Trophoblast cell (in vitro differentiated cells and primary cell): ENCODE data around the gene RET.

Experiments
- DNase-seq, 2 donors: peaks; one replicate each; pipeline ENCODE4 v3.0.0-alpha.2; 2016
- H2AFZ ChIP-seq: 2 replicates; pipeline ENCODE4 v1.6.1; 2013; ENCODE audit warnings: low read length, moderate library complexity, mild to moderate bottlenecking; ENCODE audit not compliant: insufficient read depth, poor library complexity
- H2AK5ac ChIP-seq: 2 replicates; pipeline ENCODE4 v1.6.1; 2013; ENCODE audit warnings: mild to moderate bottlenecking, low read length
- H2BK120ac ChIP-seq: 2 replicates; pipeline ENCODE4 v1.6.1; 2013; ENCODE audit warnings: low read length, mild to moderate bottlenecking, moderate library complexity; ENCODE audit not compliant: insufficient read depth, poor library complexity
- H2BK12ac ChIP-seq: 2 replicates; pipeline ENCODE4 v1.6.1; 2013; ENCODE audit warnings: mild to moderate bottlenecking, low read length, moderate library complexity
- H2BK5ac ChIP-seq: 2 replicates; pipeline ENCODE4 v1.6.1; 2013; ENCODE audit warnings: low read length, low read depth, moderate library complexity, mild to moderate bottlenecking; ENCODE audit not compliant: poor library complexity
- H3K14ac ChIP-seq: 2 replicates; pipeline ENCODE4 v1.6.1; 2013; ENCODE audit warnings: mild to moderate bottlenecking, low read length
- H3K18ac ChIP-seq: 2 replicates; pipeline ENCODE4 v1.6.1; 2013; ENCODE audit warnings: mild to moderate bottlenecking, low read length
- H3K23ac ChIP-seq: 2 replicates; pipeline ENCODE4 v1.6.1; 2013; ENCODE audit warnings: low read length
- H3K27ac ChIP-seq: 2 replicates; pipeline ENCODE4 v1.5.1; 2013; ENCODE audit warnings: low read depth, mild to moderate bottlenecking, inconsistent platforms, low read length, moderate library complexity
- H3K27me3 ChIP-seq: 2 replicates; pipeline ENCODE4 v1.6.1; 2013; ENCODE audit warnings: inconsistent platforms, mild to moderate bottlenecking, low read length, moderate library complexity; ENCODE audit not compliant: insufficient read depth
- H3K36me3 ChIP-seq, 2 experiments: 1 replicate in 1 of 2; 2 replicates in 1 of 2; pipeline ENCODE4 v1.6.1; 2013; ENCODE audit warnings: low read length in 2 of 2, mild to moderate bottlenecking in 2 of 2, moderate library complexity in 1 of 2; ENCODE audit not compliant: insufficient read depth in 2 of 2, control insufficient read depth in 1 of 2
- H3K4ac ChIP-seq: 2 replicates; pipeline ENCODE4 v1.6.1; 2013; ENCODE audit warnings: low read depth, mild to moderate bottlenecking, low read length, moderate library complexity
- H3K4me1 ChIP-seq, 2 experiments: 1 replicate in 1 of 2; 2 replicates in 1 of 2; pipeline ENCODE4 v1.6.1; 2013; ENCODE audit warnings: low read length in 2 of 2, mild to moderate bottlenecking in 2 of 2, moderate library complexity in 1 of 2; ENCODE audit not compliant: insufficient read depth in 2 of 2, control insufficient read depth in 1 of 2
- H3K4me2 ChIP-seq: 2 replicates; pipeline ENCODE4 v1.6.1; 2013; ENCODE audit warnings: inconsistent platforms, mild to moderate bottlenecking, low read length, moderate library complexity
- H3K4me3 ChIP-seq: 2 replicates; pipeline ENCODE4 v1.5.1; 2013; ENCODE audit warnings: mild to moderate bottlenecking, low read depth, low read length, inconsistent platforms
- H3K79me1 ChIP-seq: one replicate; pipeline ENCODE4 v1.6.1; 2013; ENCODE audit warnings: low read length
- H3K79me2 ChIP-seq: 2 replicates; pipeline ENCODE4 v1.6.1; 2013; ENCODE audit warnings: low read length, mild to moderate bottlenecking; ENCODE audit not compliant: control insufficient read depth, insufficient read depth, poor library complexity
- H3K9ac ChIP-seq: 2 replicates; pipeline ENCODE4 v1.6.1; 2013; ENCODE audit warnings: mild to moderate bottlenecking, low read length
- H3K9me3 ChIP-seq: 2 replicates; pipeline ENCODE4 v1.6.1; 2013; ENCODE audit warnings: low read depth, mild to moderate bottlenecking, control low read depth, inconsistent platforms, low read length; ENCODE audit not compliant: insufficient read depth
- H4K12ac ChIP-seq: 2 replicates; pipeline ENCODE4 v1.6.1; 2013; ENCODE audit warnings: low read depth, mild to moderate bottlenecking, low read length, moderate library complexity
- H4K8ac ChIP-seq: 2 replicates; pipeline ENCODE4 v1.6.1; 2013; ENCODE audit warnings: low read depth, mild to moderate bottlenecking, low read length, moderate library complexity
- H4K91ac ChIP-seq: one replicate; pipeline ENCODE4 v1.6.1; 2013; ENCODE audit warnings: low read depth, mild to moderate bottlenecking, low read length, moderate library complexity
- WGBS: extraction: QIAGEN DNeasy Blood & Tissue Kit; methylation state at CpG from one replicate; pipeline ENCODE4 v1.1.7; 2013; ENCODE audit warnings: missing lambda C conversion rate; ENCODE audit not compliant: insufficient read length, insufficient coverage; ENCODE audit errors: extremely low coverage; 5-methylcytosine and 5-hydroxymethylcytosine counted together

RET gene

GRCh38 chr10:43116596-43116995, 39.7 kb downstream of the RET start:
- H3K79me2 ChIP-seq, result no peaks in the 10 kb centered on the region
- no peak overlapping the region for H3K23ac ChIP-seq
- no peak overlapping the region for H3K4me2 ChIP-seq
- no peaks in the 10 kb centered on the region for H3K79me1 ChIP-seq
- no peak for DNase-seq
- H4K8ac ChIP-seq, result no peak overlapping the region
- H3K14ac ChIP-seq, result no peak overlapping the region
- H3K18ac ChIP-seq, result no peak overlapping the region
- H4K12ac ChIP-seq, result no peak overlapping the region
- no peak overlapping the region for H2BK5ac ChIP-seq
- no peaks in the 10 kb centered on the region for H3K4me1 ChIP-seq
- no peak overlapping the region for H2AK5ac ChIP-seq
- H2BK120ac ChIP-seq, result no peak overlapping the region
- no peak overlapping the region for H3K9ac ChIP-seq
- H2AFZ ChIP-seq, result no peak overlapping the region
- H3K9me3 ChIP-seq, result no peaks in the 10 kb centered on the region
- no peaks in the 10 kb centered on the region for H3K27me3 ChIP-seq
- no peak overlapping the region for H3K27ac ChIP-seq
- H2BK12ac ChIP-seq, result no peak overlapping the region
- H4K91ac ChIP-seq, result no peak overlapping the region
- no CpG with 5 or more reads among the region's 10 CpGs for WGBS
- no peaks in the 10 kb centered on the region for H3K36me3 ChIP-seq
- no peak overlapping the region for H3K4me3 ChIP-seq
- H3K4ac ChIP-seq, result no peak overlapping the region

GRCh38 chr10:43117031-43117776, 40.3 kb downstream of the RET start:
- H2BK12ac ChIP-seq, result no peak overlapping the region
- no peak overlapping the region for H3K4ac ChIP-seq
- no peak overlapping the region for H3K18ac ChIP-seq
- no peak overlapping the region for H3K4me3 ChIP-seq
- no peaks in the 10 kb centered on the region for H3K79me1 ChIP-seq
- no peaks in the 10 kb centered on the region for H3K27me3 ChIP-seq
- no CpG with 5 or more reads among the region's 9 CpGs for WGBS
- no peak overlapping the region for H4K12ac ChIP-seq
- no peak overlapping the region for H3K4me2 ChIP-seq
- H2BK120ac ChIP-seq, result no peak overlapping the region
- no peaks in the 10 kb centered on the region for H3K36me3 ChIP-seq
- H2AFZ ChIP-seq, result no peak overlapping the region
- H3K27ac ChIP-seq, result no peak overlapping the region
- no peak overlapping the region for H2BK5ac ChIP-seq
- no peak overlapping the region for H4K8ac ChIP-seq
- no peak overlapping the region for H4K91ac ChIP-seq
- no peak overlapping the region for H3K9ac ChIP-seq
- H3K23ac ChIP-seq, result no peak overlapping the region
- no peak overlapping the region for H3K14ac ChIP-seq
- no peak overlapping the region for H2AK5ac ChIP-seq
- no peaks in the 10 kb centered on the region for H3K79me2 ChIP-seq
- H3K9me3 ChIP-seq, result no peaks in the 10 kb centered on the region
- H3K4me1 ChIP-seq, result no peaks in the 10 kb centered on the region
- DNase-seq, result no peak

- no peak overlapping the region for H3K4me2 ChIP-seq
- WGBS, result no CpG with 5 or more reads among the region's 18 CpGs
- H2BK5ac ChIP-seq, result no peak overlapping the region
Measured at GRCh38 chr10:43117777-43118583, 41.1 kb downstream of the RET start.

GRCh38 chr10:43118631-43119415, 42.0 kb downstream of the RET start:
- Histone ChIP-seq H4K8ac (no peak overlapping the region), H3K4me3 (no peak overlapping the region), H3K23ac (no peak overlapping the region), H3K9ac (no peak overlapping the region), H2AFZ (no peak overlapping the region), H3K18ac (no peak overlapping the region), H4K91ac (no peak overlapping the region), H3K27ac (no peak overlapping the region), H4K12ac (no peak overlapping the region), H2BK12ac (no peak overlapping the region), H3K79me1 (no peaks in the 10 kb centered on the region), H3K14ac (no peak overlapping the region), H3K4ac (no peak overlapping the region), H3K4me2 (no peak overlapping the region), H3K9me3 (no peaks in the 10 kb centered on the region), H2AK5ac (no peak overlapping the region), H2BK120ac (no peak overlapping the region), H3K79me2 (no peaks in the 10 kb centered on the region), H3K27me3 (no peaks in the 10 kb centered on the region), H2BK5ac (no peak overlapping the region), H3K36me3 (no peaks in the 10 kb centered on the region), H3K4me1 (no peaks in the 10 kb centered on the region)
- WGBS, result no CpG with 5 or more reads among the region's 19 CpGs
- DNase-seq, result no peak

More at GRCh38 chr10:43117777-43118583, 41.1 kb downstream of the RET start:
- Histone ChIP-seq H3K79me2 (no peaks in the 10 kb centered on the region), H3K14ac (no peak overlapping the region), H4K12ac (no peak overlapping the region), H3K9ac (no peak overlapping the region), H3K23ac (no peak overlapping the region), H3K36me3 (no peaks in the 10 kb centered on the region), H2AFZ (no peak overlapping the region), H3K18ac (no peak overlapping the region), H3K79me1 (no peaks in the 10 kb centered on the region), H3K4me1 (no peaks in the 10 kb centered on the region), H2BK12ac (no peak overlapping the region), H2BK120ac (no peak overlapping the region), H4K8ac (no peak overlapping the region), H2AK5ac (no peak overlapping the region), H3K27me3 (no peaks in the 10 kb centered on the region), H3K9me3 (no peaks in the 10 kb centered on the region), H3K4ac (no peak overlapping the region), H3K4me3 (no peak overlapping the region), H3K27ac (no peak overlapping the region), H4K91ac (no peak overlapping the region)
- DNase-seq, result no peak
